ENCODE measurements around the gene PRODH.
"Not testable (repeated sequence)": the region's sequence is repeated elsewhere in the genome, so short reads cannot be mapped to it uniquely, and the experiment has no call there.

DNA sequence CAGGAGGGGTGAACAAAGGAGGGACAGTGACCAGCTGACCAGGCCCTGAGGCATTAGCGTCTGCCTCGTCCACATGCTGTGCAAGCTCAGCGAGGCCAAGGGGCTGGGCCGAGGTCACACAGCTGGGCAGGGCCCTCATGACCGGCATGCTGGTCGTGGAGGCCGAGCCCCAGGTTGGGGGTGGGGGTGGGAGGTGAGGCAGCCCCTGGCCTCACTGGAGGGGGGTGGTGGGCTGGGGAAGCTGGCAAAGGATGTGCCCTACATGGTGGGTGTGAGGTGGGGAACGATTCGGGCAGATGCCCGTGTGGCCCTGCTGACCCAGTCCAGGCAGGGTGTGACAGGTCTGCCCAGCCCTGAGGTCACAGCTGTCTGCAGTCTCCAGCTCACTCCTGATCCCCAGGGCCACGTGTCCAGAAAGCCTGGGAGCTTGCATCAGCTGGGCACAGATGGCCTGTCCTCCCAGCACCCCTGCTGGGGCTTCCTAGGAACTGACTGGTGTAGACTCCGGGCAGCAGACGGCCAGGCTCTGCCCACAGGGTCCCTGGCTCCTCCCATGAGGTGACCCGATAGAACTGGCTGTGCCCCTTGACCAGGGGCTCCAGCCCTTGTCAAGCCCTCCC, 31.4 kb upstream of the PRODH start:
- TF ChIP-seq, protein P1, sequence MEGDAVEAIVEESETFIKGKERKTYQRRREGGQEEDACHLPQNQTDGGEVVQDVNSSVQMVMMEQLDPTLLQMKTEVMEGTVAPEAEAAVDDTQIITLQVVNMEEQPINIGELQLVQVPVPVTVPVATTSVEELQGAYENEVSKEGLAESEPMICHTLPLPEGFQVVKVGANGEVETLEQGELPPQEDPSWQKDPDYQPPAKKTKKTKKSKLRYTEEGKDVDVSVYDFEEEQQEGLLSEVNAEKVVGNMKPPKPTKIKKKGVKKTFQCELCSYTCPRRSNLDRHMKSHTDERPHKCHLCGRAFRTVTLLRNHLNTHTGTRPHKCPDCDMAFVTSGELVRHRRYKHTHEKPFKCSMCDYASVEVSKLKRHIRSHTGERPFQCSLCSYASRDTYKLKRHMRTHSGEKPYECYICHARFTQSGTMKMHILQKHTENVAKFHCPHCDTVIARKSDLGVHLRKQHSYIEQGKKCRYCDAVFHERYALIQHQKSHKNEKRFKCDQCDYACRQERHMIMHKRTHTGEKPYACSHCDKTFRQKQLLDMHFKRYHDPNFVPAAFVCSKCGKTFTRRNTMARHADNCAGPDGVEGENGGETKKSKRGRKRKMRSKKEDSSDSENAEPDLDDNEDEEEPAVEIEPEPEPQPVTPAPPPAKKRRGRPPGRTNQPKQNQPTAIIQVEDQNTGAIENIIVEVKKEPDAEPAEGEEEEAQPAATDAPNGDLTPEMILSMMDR (conservative IDR thresholded peaks at IDR 0.05; ENCODE audit: low read depth in 2 of 2), result not testable (repeated sequence)
- TF ChIP-seq, protein P2, sequence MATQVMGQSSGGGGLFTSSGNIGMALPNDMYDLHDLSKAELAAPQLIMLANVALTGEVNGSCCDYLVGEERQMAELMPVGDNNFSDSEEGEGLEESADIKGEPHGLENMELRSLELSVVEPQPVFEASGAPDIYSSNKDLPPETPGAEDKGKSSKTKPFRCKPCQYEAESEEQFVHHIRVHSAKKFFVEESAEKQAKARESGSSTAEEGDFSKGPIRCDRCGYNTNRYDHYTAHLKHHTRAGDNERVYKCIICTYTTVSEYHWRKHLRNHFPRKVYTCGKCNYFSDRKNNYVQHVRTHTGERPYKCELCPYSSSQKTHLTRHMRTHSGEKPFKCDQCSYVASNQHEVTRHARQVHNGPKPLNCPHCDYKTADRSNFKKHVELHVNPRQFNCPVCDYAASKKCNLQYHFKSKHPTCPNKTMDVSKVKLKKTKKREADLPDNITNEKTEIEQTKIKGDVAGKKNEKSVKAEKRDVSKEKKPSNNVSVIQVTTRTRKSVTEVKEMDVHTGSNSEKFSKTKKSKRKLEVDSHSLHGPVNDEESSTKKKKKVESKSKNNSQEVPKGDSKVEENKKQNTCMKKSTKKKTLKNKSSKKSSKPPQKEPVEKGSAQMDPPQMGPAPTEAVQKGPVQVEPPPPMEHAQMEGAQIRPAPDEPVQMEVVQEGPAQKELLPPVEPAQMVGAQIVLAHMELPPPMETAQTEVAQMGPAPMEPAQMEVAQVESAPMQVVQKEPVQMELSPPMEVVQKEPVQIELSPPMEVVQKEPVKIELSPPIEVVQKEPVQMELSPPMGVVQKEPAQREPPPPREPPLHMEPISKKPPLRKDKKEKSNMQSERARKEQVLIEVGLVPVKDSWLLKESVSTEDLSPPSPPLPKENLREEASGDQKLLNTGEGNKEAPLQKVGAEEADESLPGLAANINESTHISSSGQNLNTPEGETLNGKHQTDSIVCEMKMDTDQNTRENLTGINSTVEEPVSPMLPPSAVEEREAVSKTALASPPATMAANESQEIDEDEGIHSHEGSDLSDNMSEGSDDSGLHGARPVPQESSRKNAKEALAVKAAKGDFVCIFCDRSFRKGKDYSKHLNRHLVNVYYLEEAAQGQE (IDR thresholded peaks at IDR 0.05; ENCODE audit: unreplicated experiment), result not testable (repeated sequence)

Measured in GM23338 (cell line).